NCI-H2196 (cell line): Measurements from ENCODE around the gene PDE8A.
A peak's percentile ranks its signal among the peaks of the same experiment; 100 is the strongest.
"Not testable (repeated sequence)": the region's sequence is repeated elsewhere in the genome, so short reads cannot be mapped to it uniquely, and the experiment has no call there.

Source experiments
- DNase-seq: peaks from one replicate; lab custom pipeline; 2025; ENCODE audit not compliant: unreplicated experiment; lab: John Stamatoyannopoulos, UW

Gene PDE8A

GRCh38 chr15:85164841-85165466 lies 183.3 kb downstream of the PDE8A start:
- DNase-seq = no peak

GRCh38 chr15:85167568-85167967 lies 185.9 kb downstream of the PDE8A start:
- no peak for DNase-seq

GRCh38 chr15:85168642-85169173 lies 187.1 kb downstream of the PDE8A start:
- peak; percentile 62 for DNase-seq

- DNase-seq = no peak
Observed at GRCh38 chr15:85171736-85172135, 190.1 kb downstream of the PDE8A start.

- no peak for DNase-seq
Observed at GRCh38 chr15:85172846-85173490, 191.3 kb downstream of the PDE8A start.

GRCh38 chr15:85173630-85174029 lies 192.0 kb downstream of the PDE8A start:
- DNase-seq = not testable (repeated sequence)

- DNase-seq = no peak
Observed at GRCh38 chr15:85174521-85174920, 192.9 kb downstream of the PDE8A start.

- peak; percentile 35 for DNase-seq
Observed at GRCh38 chr15:85177042-85177515, 195.4 kb downstream of the PDE8A start.

- DNase-seq = no peak
Observed at GRCh38 chr15:85178308-85178707, 196.7 kb downstream of the PDE8A start.

- no peak for DNase-seq
Observed at GRCh38 chr15:85179700-85180099, 198.0 kb downstream of the PDE8A start.

- DNase-seq = not testable (repeated sequence)
Observed at GRCh38 chr15:85185350-85185749, 203.7 kb downstream of the PDE8A start.

GRCh38 chr15:85188171-85188577 lies 206.5 kb downstream of the PDE8A start:
- DNase-seq = not testable (repeated sequence)
